Measurements from ENCODE around the gene NMT1. TPM values are rescaled to one million over a fixed set of nuclear protein-coding genes. Genes with fewer than 3 reads are reported as not detected.

The NMT1 gene
- polyA plus RNA-seq, 1 donor, result 37.3 TPM

GRCh38 chr17:45077643-45078042 lies 16.5 kb downstream of the NMT1 start:
- DNase-seq (ENCODE audit: low read depth), result no peak

GRCh38 chr17:45081047-45081703 lies 20.1 kb downstream of the NMT1 start:
- DNase-seq (ENCODE audit: low read depth), result no peak

- no peak for DNase-seq (ENCODE audit: low read depth)
Observed at GRCh38 chr17:45086391-45086790, 25.3 kb downstream of the NMT1 start.

- no peak for DNase-seq (ENCODE audit: low read depth)
Observed at GRCh38 chr17:45086865-45087503, 25.9 kb downstream of the NMT1 start.

- no peak for DNase-seq (ENCODE audit: low read depth)
Observed at GRCh38 chr17:45087504-45087975, 26.4 kb downstream of the NMT1 start.

GRCh38 chr17:45087978-45088377 lies 26.9 kb downstream of the NMT1 start:
- no peak for DNase-seq (ENCODE audit: low read depth)

- no peak for DNase-seq (ENCODE audit: low read depth)
Observed at GRCh38 chr17:45088741-45089140, 27.6 kb downstream of the NMT1 start.

GRCh38 chr17:45090711-45091110 lies 29.6 kb downstream of the NMT1 start:
- no peak for DNase-seq (ENCODE audit: low read depth)

GRCh38 chr17:45091778-45092425 lies 30.8 kb downstream of the NMT1 start:
- DNase-seq (ENCODE audit: low read depth), result no peak

GRCh38 chr17:45092911-45093430 lies 31.9 kb downstream of the NMT1 start:
- no peak for DNase-seq (ENCODE audit: low read depth)

- DNase-seq (ENCODE audit: low read depth), result no peak
Observed at GRCh38 chr17:45093444-45094110, 32.5 kb downstream of the NMT1 start.

GRCh38 chr17:45096141-45096540 lies 35.0 kb downstream of the NMT1 start:
- no peak for DNase-seq (ENCODE audit: low read depth)

- no peak for DNase-seq (ENCODE audit: low read depth)
Observed at GRCh38 chr17:45096926-45097325, 35.8 kb downstream of the NMT1 start.

- DNase-seq (ENCODE audit: low read depth), result no peak
Observed at GRCh38 chr17:45098081-45098868, 37.2 kb downstream of the NMT1 start.

- DNase-seq (ENCODE audit: low read depth), result peak; percentile 41
Observed at GRCh38 chr17:45098869-45099616, 37.9 kb downstream of the NMT1 start.

GRCh38 chr17:45101546-45101882 lies 40.4 kb downstream of the NMT1 start:
- DNase-seq (ENCODE audit: low read depth), result no peak

GRCh38 chr17:45101883-45102811 lies 41.0 kb downstream of the NMT1 start:
- DNase-seq (ENCODE audit: low read depth), result no peak

GRCh38 chr17:45102856-45103255 lies 41.7 kb downstream of the NMT1 start:
- DNase-seq (ENCODE audit: low read depth), result no peak

GRCh38 chr17:45103269-45103795 lies 42.2 kb downstream of the NMT1 start:
- no peak for DNase-seq (ENCODE audit: low read depth)
